ENCODE data around the gene KCNK17. TPM values are rescaled to one million over a fixed set of nuclear protein-coding genes. Genes with fewer than 3 reads are reported as not detected.
"Not testable (repeated sequence)": the region's sequence is repeated elsewhere in the genome, so short reads cannot be mapped to it uniquely, and the experiment has no call there.

KCNK17 gene
- total RNA-seq, 4 donors from 2014 or later, result 0.39 TPM; not detected in 3

- no peak for DNase-seq (ENCODE audit: low spot score in 2 of 2)
- intact Hi-C loops (cut with DNase I; ENCODE audit: low total_unique reads), result loop anchor here (10.0 kb wide), 1 partner anchor 570 kb away; no protein-coding TSS in a partner anchor
- 66 to 70% methylated on average over 1 of the region's 1 CpG for WGBS, 2 donors
- TF ChIP-seq POLR2A (IDR thresholded peaks at IDR 0.05), result no peak
- no peak for TF ChIP-seq CTCF (IDR thresholded peaks at IDR 0.05)
- H3K4me3 ChIP-seq (ENCODE audit: low read depth, poor library complexity, severe bottlenecking), result no peak overlapping the region
These were observed 19.3 kb downstream of the KCNK17 start for GRCh38 chr6:39294899-39295298.

- TF ChIP-seq CTCF (IDR thresholded peaks at IDR 0.05), result no peak
- no peak for TF ChIP-seq POLR2A (IDR thresholded peaks at IDR 0.05)
- intact Hi-C loops (cut with DNase I; ENCODE audit: low total_unique reads), result loop anchor here (10.0 kb wide), 1 partner anchor 569 kb away; no protein-coding TSS in a partner anchor
- DNase-seq (ENCODE audit: low spot score in 2 of 2), result no peak
- 59 to 67% methylated on average over 5 of the region's 5 CpGs for WGBS, 2 donors
- no peak overlapping the region for H3K4me3 ChIP-seq (ENCODE audit: low read depth, poor library complexity, severe bottlenecking)
These were observed 20.1 kb downstream of the KCNK17 start for GRCh38 chr6:39294133-39294532.

- no peak overlapping the region for H3K4me3 ChIP-seq (ENCODE audit: low read depth, poor library complexity, severe bottlenecking)
- DNase-seq (ENCODE audit: low spot score in 2 of 2), result no peak
- intact Hi-C loops (cut with DNase I; ENCODE audit: low total_unique reads), result loop anchor here (10.0 kb wide), 1 partner anchor 568 kb away; no protein-coding TSS in a partner anchor
- WGBS, 2 donors, result 93 to 95% methylated on average over 6 of the region's 6 CpGs
- no peak for TF ChIP-seq CTCF (IDR thresholded peaks at IDR 0.05)
These were observed 21.6 kb downstream of the KCNK17 start for GRCh38 chr6:39292637-39293036.

- intact Hi-C loops (cut with DNase I; ENCODE audit: low total_unique reads), result no loop called here
- H3K4me3 ChIP-seq (ENCODE audit: low read depth, poor library complexity, severe bottlenecking), result no peak overlapping the region
- 73 to 74% methylated on average over 2 of the region's 2 CpGs for WGBS, 2 donors
These were observed 24.7 kb downstream of the KCNK17 start for GRCh38 chr6:39289490-39289889.

GRCh38 chr6:39287601-39288000 is 26.6 kb downstream of the KCNK17 start:
- no peak overlapping the region for H3K4me3 ChIP-seq (ENCODE audit: low read depth, poor library complexity, severe bottlenecking)
- 69 to 77% methylated on average over 3 of the region's 3 CpGs for WGBS, 2 donors
- TF ChIP-seq POLR2A (IDR thresholded peaks at IDR 0.05), result no peak
- no peak for TF ChIP-seq CTCF (IDR thresholded peaks at IDR 0.05)
- DNase-seq (ENCODE audit: low spot score in 2 of 2), result no peak
- intact Hi-C loops (cut with DNase I; ENCODE audit: low total_unique reads), result no loop called here

More at GRCh38 chr6:39289490-39289889, 24.7 kb downstream of the KCNK17 start:
- no peak for TF ChIP-seq CTCF (IDR thresholded peaks at IDR 0.05)
- TF ChIP-seq POLR2A (IDR thresholded peaks at IDR 0.05), result no peak
- no peak for DNase-seq (ENCODE audit: low spot score in 2 of 2)

GRCh38 chr6:39286596-39286995 is 27.6 kb downstream of the KCNK17 start:
- WGBS, 2 donors, result 74 to 90% methylated on average over 10 of the region's 10 CpGs
- DNase-seq (ENCODE audit: low spot score in 2 of 2); intact Hi-C loops (cut with DNase I; ENCODE audit: low total_unique reads); H3K4me3 ChIP-seq (ENCODE audit: low read depth, poor library complexity, severe bottlenecking): not testable (repeated sequence)
